ENCODE results near the gene SLC22A3. TPM values are rescaled to one million over a fixed set of nuclear protein-coding genes. Genes with fewer than 3 reads are reported as not detected.

The SLC22A3 gene
- total RNA-seq, 2 donors from 2014 or later, result 91.5 to 144 TPM

DNA sequence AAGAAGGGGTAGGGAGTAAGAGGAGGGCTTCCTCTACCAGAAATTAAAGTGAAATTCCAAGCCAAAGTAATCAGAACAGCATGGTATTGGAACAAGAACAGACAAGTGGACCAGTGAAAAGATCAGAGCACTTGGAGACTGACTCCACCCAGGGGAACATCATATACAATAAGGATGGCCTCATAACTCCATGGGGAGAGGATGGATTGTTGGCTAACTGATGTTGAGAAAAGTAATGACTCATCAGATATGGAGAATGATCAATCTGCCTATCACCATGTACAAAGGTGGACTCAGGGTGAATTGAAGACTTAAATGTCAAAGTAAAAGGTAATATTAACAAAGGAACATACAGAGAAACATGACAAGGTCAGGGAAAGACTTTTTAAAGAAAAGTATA, 12.8 kb downstream of the SLC22A3 start:
- ATAC-seq (ENCODE audit: insufficient number of reproducible peaks, low FRiP score, low read depth) (no peak), DNase-seq (ENCODE audit: low spot score) (no peak)
- Histone ChIP-seq H3K9me3 (no peaks in the 10 kb centered on the region), H3K36me3 (no peaks in the 10 kb centered on the region), H3K27me3 (replicated peaks; ENCODE audit: insufficient read depth) (no peaks in the 10 kb centered on the region), H3K4me1 (ENCODE audit: control insufficient read depth in 1 of 2, low read depth in 2 of 2) (peaks cover 23 to 90% of the 10 kb centered on the region in 2 donors), H3K4me3 (no peak overlapping the region), H3K27ac (peak overlapping the region; percentile 3 to 25)
- TF ChIP-seq, protein P1, sequence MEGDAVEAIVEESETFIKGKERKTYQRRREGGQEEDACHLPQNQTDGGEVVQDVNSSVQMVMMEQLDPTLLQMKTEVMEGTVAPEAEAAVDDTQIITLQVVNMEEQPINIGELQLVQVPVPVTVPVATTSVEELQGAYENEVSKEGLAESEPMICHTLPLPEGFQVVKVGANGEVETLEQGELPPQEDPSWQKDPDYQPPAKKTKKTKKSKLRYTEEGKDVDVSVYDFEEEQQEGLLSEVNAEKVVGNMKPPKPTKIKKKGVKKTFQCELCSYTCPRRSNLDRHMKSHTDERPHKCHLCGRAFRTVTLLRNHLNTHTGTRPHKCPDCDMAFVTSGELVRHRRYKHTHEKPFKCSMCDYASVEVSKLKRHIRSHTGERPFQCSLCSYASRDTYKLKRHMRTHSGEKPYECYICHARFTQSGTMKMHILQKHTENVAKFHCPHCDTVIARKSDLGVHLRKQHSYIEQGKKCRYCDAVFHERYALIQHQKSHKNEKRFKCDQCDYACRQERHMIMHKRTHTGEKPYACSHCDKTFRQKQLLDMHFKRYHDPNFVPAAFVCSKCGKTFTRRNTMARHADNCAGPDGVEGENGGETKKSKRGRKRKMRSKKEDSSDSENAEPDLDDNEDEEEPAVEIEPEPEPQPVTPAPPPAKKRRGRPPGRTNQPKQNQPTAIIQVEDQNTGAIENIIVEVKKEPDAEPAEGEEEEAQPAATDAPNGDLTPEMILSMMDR (IDR thresholded peaks at IDR 0.05), result no peak

- DNase-seq (ENCODE audit: low spot score) (no peak), ATAC-seq (ENCODE audit: insufficient number of reproducible peaks, low FRiP score, low read depth) (no peak)
- TF ChIP-seq, protein P1 (IDR thresholded peaks at IDR 0.05), result no peak
- Histone ChIP-seq H3K9me3 (no peaks in the 10 kb centered on the region), H3K36me3 (no peaks in the 10 kb centered on the region), H3K27me3 (replicated peaks; ENCODE audit: insufficient read depth) (no peaks in the 10 kb centered on the region), H3K4me3 (peak overlapping the region; percentile 39), H3K27ac (peak overlapping the region in 1 of 2 donors; percentile 33), H3K4me1 (ENCODE audit: control insufficient read depth in 1 of 2, low read depth in 2 of 2) (peaks cover 14 to 76% of the 10 kb centered on the region in 2 donors)
Observed at GRCh38 chr6:160362556-160362955, 14.4 kb downstream of the SLC22A3 start.

DNA sequence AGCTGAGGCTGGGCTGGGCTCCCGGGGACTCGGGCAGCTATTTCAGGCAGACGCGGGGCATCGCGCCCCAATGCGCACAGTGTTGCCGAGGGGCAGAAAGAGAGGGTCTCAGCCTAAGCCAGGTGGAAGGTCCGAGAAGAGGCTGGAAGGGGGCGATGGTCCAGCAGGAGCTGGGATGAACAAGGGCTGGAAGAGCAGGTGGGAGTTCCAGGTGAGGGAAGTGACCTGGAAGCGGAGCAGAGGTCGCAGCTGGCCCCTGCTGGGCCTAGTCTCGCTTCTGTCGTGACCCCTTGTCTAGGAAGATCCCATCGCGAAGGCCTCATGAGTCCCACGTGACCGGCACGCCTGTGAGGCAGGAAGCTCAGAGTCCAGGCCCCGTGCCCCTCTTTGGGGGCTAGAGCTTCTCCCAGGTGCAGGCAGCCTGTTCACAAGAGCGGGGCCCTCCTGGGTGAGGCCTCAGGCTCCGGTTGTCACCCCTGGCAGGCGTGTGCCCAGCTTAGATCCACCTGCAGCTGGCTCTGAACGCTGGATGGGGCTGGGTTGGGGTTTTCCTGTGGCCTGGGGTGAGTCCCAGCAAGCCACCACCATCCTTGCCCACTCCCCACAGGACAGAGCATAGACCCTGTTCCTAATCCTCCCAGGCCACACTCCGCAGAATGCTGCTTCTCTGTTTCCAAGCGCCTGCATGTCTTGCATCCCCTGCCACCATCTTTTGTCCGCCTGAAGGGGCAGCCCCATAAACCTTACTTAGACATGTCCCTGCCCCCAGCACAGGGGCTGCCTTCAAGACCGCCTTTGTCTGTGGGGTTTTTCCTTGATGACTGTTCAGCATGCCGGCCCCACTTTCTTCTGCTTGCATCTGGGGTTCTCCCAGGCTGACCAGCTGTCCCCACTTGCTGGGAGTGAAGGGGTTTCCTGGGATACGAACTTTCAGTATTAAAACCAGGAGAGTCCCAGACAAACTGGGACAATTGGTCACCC, 15.1 kb downstream of the SLC22A3 start:
- Histone ChIP-seq H3K36me3 (no peaks in the 10 kb centered on the region), H3K27ac (peak overlapping the region in 1 of 2 donors; percentile 33), H3K27me3 (replicated peaks; ENCODE audit: insufficient read depth) (no peaks in the 10 kb centered on the region), H3K9me3 (no peaks in the 10 kb centered on the region), H3K4me3 (peak overlapping the region; percentile 9), H3K4me1 (ENCODE audit: control insufficient read depth in 1 of 2, low read depth in 2 of 2) (peaks cover 10 to 76% of the 10 kb centered on the region in 2 donors)
- ATAC-seq (ENCODE audit: insufficient number of reproducible peaks, low FRiP score, low read depth) (no peak), DNase-seq (ENCODE audit: low spot score) (no peak)
- TF ChIP-seq, protein P1 (IDR thresholded peaks at IDR 0.05), result no peak

DNA sequence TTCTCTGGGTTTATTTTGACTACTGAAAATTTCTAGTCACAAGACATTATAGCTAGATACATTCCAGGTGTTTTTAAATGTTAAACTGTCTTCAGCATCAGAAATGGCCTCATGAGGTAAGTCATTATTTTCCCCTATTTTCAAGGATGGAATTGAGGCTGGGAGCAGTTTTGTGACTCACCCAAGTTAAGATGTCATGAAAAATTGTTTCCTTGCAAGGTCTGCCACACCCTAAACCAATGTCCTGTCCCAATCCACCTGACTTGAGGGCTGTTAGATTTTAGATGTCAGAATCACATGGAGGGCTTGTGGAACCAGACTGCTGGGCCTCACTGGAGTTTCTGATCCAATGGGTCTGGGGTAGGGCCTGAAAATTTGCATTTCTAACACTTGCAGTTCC, 16.9 kb downstream of the SLC22A3 start:
- Histone ChIP-seq H3K4me3 (no peak overlapping the region), H3K4me1 (ENCODE audit: control insufficient read depth in 1 of 2, low read depth in 2 of 2) (peaks cover 0 to 68% of the 10 kb centered on the region in 2 donors), H3K9me3 (no peaks in the 10 kb centered on the region), H3K27ac (no peak overlapping the region), H3K27me3 (replicated peaks; ENCODE audit: insufficient read depth) (no peaks in the 10 kb centered on the region), H3K36me3 (no peaks in the 10 kb centered on the region)
- TF ChIP-seq, protein P1 (IDR thresholded peaks at IDR 0.05), result no peak
- ATAC-seq (ENCODE audit: insufficient number of reproducible peaks, low FRiP score, low read depth) (no peak), DNase-seq (ENCODE audit: low spot score) (no peak)

DNA sequence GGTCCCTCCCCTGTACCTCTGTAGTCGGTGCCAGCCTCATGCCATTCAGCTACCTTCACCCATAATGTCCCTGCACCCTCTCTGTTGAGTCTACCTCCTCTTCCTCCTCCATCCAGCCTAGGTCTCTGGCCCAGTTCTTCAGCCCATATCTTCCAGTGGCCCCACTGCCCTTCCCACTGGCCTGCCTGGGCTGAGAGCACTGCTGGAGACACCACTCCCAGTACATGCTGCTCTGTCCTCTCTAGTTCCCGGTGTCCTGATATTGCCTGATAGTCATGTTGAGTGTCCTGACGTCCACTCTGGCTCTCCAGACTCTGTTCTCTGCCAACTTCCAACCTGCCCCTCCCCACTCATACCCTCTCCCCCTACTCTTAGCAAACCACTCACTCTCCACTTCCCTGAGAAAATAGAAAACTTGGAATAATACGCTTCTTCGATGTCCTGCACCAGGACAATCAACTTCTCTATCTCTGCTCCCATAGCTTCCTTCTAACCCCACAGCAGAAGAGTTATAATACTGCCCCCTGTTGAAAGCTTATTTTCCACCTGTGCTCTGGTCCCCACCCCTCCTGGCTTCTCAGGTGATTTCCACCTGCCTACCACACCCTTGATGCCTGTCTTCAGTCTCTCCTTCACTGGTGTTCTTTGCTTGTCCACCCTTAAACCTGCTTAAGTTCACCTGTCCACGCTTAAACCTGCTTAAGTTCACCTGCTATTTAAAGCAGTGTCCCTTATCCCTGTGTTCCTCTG, 19.8 kb downstream of the SLC22A3 start:
- no peak overlapping the region for H3K4me3 ChIP-seq
- TF ChIP-seq, protein P1 (IDR thresholded peaks at IDR 0.05), result no peak
- H3K4me1 ChIP-seq (ENCODE audit: control insufficient read depth in 1 of 2, low read depth in 2 of 2), result peaks cover 0 to 50% of the 10 kb centered on the region in 2 donors
- H3K27ac ChIP-seq, result no peak overlapping the region
- ATAC-seq (ENCODE audit: insufficient number of reproducible peaks, low FRiP score, low read depth), result no peak
- no peak for DNase-seq (ENCODE audit: low spot score)
- H3K36me3 ChIP-seq, result no peaks in the 10 kb centered on the region
- H3K27me3 ChIP-seq (replicated peaks; ENCODE audit: insufficient read depth), result no peaks in the 10 kb centered on the region
- H3K9me3 ChIP-seq, result no peaks in the 10 kb centered on the region

Data from thoracic aorta (tissue), 2 donors.